ENCODE results near the gene DOCK10.

The DOCK10 gene

DNA sequence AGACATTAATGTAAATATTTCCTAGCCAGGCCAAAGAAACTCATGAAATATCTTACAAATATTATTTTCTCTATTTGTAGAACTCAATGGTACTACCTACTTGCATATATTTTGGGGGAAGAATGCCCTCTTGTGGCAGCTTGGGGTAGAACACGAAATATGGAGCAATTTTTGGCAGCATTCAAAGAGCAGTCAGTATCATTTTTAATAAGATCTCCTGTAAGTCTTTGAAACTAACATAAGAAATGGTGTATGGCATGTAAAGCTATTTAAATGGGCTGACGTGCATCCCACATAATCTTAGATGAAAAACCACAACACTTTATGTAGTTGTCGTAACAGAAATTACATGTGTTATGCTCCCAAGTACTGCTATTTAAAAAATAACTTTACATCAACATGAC is 263.8 kb downstream of the DOCK10 start:
- DNase-seq (ENCODE audit: low spot score), result peak; percentile 61

- DNase-seq (ENCODE audit: low spot score), result no peak
Measured at GRCh38 chr2:224777559-224777930, 264.7 kb downstream of the DOCK10 start.

GRCh38 chr2:224776795-224777558 is 265.3 kb downstream of the DOCK10 start:
- no peak for DNase-seq (ENCODE audit: low spot score)

DNA sequence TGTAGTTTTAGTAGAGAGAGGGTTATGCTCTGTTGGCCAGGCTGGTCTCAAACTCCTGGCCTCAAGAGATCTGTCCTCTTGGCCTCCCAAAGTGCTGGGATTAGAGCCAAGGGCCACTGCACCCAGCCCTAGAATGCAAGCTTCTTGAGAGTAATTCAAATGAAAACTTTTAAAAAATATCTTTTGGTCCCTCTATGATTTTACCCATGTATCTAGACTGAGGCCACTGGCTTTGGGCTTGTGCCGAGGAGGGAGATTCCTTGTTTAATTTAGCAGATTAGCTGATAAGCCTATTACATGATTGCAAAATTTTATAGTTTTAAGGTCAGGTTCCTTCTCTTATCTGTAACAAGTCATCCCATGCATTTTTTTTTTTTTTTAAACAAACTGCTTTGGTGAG is 266.6 kb downstream of the DOCK10 start:
- no peak for DNase-seq (ENCODE audit: low spot score)

GRCh38 chr2:224774735-224775134 is 267.5 kb downstream of the DOCK10 start:
- DNase-seq (ENCODE audit: low spot score), result no peak

DNA sequence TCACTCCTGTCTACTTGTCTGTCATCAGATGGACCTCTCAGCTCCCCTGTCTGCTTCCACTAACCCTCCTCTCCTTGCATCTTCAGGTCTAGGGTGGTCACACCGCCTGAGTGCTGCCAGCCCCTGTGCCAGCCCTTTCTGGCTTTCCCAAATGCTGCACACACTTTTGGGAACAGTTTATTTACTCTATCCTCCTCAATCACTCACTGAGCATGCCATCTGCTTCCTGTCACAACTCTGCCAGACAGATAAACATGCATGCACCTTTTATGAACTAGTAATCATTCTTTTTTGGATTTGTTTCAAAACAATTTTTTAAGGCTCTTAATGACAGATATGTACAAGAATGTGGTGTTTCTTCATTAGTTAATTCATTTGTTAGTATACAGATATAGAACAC is 269.8 kb downstream of the DOCK10 start:
- DNase-seq (ENCODE audit: low spot score), result no peak

GRCh38 chr2:224769489-224769888 is 272.8 kb downstream of the DOCK10 start:
- no peak for DNase-seq (ENCODE audit: low spot score)

DNA sequence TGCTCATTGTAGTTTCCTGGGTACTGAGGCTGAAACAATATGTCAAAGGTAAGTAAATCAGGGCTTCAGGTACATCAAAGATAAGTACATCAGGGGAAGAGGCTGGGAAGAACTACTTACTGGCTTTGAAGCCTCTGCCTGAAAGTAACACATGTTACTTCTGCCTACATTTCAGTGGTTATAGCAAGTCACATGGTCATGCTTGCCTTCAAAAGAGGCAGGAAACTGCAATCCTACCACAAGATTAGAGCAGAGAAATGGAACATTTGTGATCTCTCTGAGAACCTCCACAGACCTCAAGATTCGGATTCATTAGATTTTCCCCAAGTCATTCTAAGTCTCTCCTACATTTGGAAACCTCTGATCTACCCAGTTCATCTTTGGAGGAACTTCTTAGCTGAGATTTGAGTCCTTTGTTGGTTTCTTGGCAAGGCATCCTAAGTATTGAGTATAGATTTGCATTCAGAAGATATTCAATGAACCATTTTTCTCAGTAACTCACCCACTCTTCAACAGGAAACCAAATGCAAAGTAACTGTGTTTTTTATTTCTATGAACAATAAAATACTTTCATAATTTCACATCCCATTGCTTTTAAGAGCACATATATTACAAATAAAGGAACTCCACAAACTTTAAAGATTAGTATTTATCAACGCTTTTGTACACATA is 277.6 kb downstream of the DOCK10 start:
- DNase-seq (ENCODE audit: low spot score), result no peak

DNA sequence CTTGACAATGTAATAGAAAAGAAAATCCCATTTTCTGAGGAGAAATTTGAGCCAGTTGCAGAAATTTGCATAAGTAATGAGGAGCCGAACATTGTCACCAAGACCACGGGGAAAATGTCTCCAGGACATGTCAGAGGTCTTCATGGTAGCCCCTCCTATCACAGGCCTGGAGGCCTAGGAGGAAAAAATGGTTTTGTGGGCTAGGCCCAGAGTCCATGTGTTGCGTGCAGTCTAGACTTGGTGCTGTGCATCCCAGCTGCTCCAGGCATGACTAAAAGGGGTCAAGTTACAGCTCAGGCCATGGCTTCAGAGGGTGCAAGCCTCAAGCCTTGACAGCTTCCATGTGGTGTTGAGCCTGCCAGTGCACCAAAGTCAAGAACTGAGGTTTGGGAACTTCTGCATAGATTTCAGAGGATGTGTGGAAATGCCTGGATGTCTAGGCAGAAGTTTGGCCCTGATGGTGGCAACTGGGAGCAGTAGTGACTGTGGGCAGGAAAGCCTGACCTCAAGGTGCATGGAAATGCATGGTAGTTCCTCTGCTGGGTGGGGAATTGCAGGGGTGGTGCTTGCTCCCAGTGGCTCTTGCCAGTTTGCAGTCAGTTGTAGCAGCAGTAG is 284.2 kb downstream of the DOCK10 start:
- no peak for DNase-seq (ENCODE audit: low spot score)

DNA sequence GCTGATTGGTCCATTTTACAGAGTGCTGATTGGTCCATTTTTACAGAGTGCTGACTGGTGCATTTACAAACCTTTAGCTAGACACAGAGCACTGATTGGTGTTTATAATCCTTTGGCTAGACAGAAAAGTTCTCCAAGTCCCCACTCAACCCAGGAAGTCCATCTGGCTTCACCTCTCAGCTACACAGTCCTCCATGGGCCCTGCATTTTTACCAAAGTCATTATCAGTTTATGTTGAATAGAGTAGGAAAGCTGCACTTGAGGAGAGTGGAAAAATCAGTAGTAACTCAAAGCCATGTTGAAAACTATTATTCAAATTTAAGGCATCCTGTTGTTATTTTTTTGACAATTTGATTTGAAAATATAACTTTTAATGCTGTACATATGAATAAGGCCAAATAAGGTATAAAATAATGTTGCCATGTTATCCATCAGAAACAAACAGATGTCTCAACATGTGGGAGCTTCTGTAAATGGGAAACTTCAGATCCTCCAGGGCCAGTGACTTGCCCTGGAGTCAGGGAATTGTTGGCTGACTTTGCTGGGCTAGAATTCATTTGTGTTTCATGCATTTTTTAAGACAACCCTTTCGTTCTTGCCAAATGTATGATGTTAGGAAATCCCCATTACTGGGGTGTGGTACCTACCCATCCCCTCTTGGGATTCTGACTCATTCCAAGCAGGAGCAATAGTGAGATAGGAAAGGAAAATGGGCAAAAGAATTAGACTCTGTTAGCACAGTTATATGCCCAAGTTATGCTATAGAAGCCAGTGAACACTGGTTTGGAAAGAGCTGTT is 288.3 kb downstream of the DOCK10 start:
- peak; percentile 87 for DNase-seq (ENCODE audit: low spot score)

GRCh38 chr2:224751996-224752698 is 290.1 kb downstream of the DOCK10 start:
- no peak for DNase-seq (ENCODE audit: low spot score)

DNA sequence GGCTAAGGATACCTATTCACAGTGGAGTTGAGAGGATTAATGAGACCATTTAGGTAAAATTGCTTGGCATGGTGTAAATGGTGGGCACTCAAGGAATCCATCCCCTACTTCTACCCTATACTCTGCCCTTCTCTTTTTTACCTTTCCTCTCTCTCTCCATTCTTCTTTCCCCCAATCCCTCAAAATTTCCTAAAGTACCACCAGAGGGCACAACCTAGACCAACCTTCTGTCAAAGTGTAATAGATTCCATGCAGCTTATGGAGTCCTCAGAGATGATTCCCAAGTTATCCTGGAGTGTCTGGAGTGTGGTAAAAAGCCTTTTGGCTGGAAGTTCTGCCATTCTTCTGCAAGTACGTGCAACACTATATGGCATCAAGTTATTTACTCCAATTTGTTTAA is 293.1 kb downstream of the DOCK10 start:
- DNase-seq (ENCODE audit: low spot score), result no peak

DNA sequence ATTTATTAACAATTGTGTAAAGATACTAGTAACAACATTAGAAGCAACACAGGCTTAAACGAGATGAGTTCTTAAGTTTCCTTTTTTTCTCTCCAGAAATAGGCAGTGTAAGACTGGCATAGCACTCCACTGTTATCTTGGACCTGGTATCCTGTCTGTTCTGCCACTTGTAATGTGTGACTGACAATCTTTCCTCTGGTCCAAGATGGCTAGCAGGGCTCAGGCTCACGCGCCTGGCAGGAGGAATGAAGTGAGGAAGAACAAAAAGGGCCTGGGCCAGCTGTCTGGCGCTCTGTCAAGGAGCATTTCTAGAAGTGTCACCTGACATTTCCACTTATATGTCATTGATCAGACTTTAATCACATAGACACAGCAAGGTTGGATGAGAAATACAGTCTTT is 294.5 kb downstream of the DOCK10 start:
- DNase-seq (ENCODE audit: low spot score), result no peak

GRCh38 chr2:224736227-224736626 is 306.0 kb downstream of the DOCK10 start:
- DNase-seq (ENCODE audit: low spot score), result no peak

DNA sequence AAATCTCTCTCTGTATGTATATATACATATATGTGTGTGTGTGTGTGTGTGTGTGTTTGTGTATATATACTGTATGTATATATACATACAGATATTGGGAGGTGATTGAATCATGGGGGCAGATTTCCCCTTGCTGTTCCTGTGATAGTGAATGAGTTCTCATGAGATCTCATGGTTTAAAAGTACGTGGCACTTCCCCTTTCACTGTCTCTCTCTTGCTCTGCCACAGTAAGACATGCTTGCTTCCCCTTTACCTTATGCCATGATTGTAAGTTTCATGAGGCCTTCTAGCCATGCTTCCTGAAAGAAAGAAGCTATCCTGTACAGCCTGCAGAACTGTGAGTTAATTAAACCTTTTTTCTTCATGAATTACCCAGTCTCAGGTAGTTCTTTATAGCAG is 307.3 kb downstream of the DOCK10 start:
- DNase-seq (ENCODE audit: low spot score), result no peak

GRCh38 chr2:224731665-224732064 is 310.6 kb downstream of the DOCK10 start:
- DNase-seq (ENCODE audit: low spot score), result no peak

DNA sequence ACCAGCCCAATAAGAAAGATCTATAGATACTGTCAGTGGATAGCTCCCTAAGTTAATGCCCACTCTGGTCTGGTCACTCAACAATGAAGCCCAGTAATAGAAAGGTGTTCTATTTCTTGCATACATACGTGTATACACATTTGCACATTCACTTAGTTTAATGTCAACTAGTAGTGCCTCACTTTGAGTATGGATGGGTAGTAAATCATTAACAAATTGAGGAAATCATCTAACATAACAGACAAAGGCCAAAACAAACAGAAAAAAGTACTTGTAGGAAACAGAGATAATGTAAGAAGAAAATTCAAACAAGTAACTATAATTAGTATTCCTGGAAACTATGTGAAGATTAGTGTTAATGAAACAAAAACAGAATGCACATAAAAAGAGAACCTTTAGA is 312.8 kb downstream of the DOCK10 start:
- no peak for DNase-seq (ENCODE audit: low spot score)

- DNase-seq (ENCODE audit: low spot score), result no peak
Measured at GRCh38 chr2:224724331-224724730, 317.9 kb downstream of the DOCK10 start.

DNA sequence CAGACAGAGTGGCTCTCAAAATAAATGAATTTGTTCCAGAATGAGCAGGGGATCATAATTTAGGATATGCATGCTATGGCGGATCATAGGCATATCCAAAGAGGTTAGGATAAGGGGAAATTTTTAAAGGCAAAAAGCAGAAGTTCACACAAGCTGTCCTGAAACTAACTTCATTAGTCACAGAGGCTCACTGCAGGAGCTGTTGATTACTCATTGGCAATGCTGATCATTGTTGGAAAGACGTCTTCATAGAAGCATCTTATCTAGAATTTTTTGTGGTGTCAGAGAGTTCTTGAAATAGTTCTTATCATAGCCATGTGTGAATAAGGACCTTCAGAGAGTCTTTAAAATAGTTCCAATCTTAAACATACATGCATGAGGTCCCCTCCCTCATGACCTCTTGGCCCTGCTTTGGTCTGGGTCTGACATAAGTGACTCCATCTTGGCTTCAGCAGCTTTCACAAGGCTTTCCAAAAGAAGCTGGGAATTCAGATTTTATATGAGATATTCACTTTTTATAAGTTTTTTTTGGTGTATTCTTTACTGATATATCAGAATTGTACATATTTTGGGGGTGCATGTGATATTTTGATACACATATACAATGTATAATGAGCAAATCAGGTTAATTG is 318.6 kb downstream of the DOCK10 start:
- DNase-seq (ENCODE audit: low spot score), result peak; percentile 58

GRCh38 chr2:224722770-224723169 is 319.5 kb downstream of the DOCK10 start:
- no peak for DNase-seq (ENCODE audit: low spot score)

- DNase-seq (ENCODE audit: low spot score), result peak; percentile 41
Measured at GRCh38 chr2:224722250-224722649, 320.0 kb downstream of the DOCK10 start.
